GM23338 (cell line): Measurements from ENCODE around the gene SLC7A4. TPM values are rescaled to one million over a fixed set of nuclear protein-coding genes. Genes with fewer than 3 reads are reported as not detected.

Source experiments
- ATAC-seq: fragments of 200-7000 bp; cut with Tn5 transposase; 3 replicates; pipeline ENCODE4 v1.9.1; 2020
- DNase-seq: peaks from one replicate; pipeline ENCODE4 v3.0.0-alpha.2; 2015; ENCODE audit warnings: low spot score
- H2AFZ ChIP-seq: fragments of 200-600 bp; sonication (generic); 2 replicates; pipeline ENCODE4 v1.8.0; 2016; ENCODE audit warnings: antibody characterized with exemption, mild to moderate bottlenecking, moderate library complexity
- H3F3A ChIP-seq: fragments of 200-600 bp; sonication (generic); replicated peaks from 2 replicates; pipeline ENCODE4 v1.8.0; 2017; ENCODE audit warnings: antibody characterized with exemption, mixed run types, low read depth
- H3K27ac ChIP-seq: fragments of 200-600 bp; sonication (generic); 2 replicates; pipeline ENCODE4 v1.6.1; 2016; ENCODE audit warnings: low read depth
- H3K27me3 ChIP-seq: fragments of 200-600 bp; sonication (generic); 2 replicates; pipeline ENCODE4 v1.8.0; 2016; ENCODE audit warnings: mild to moderate bottlenecking, mixed run types, moderate library complexity; ENCODE audit not compliant: insufficient read depth
- H3K36me3 ChIP-seq: fragments of 200-600 bp; sonication (generic); 2 replicates; pipeline ENCODE4 v1.8.0; 2016; ENCODE audit warnings: mild to moderate bottlenecking; ENCODE audit not compliant: insufficient read depth
- H3K4me1 ChIP-seq: fragments of 200-600 bp; sonication (generic); 2 replicates; pipeline ENCODE4 v1.8.0; 2016; ENCODE audit warnings: mild to moderate bottlenecking, moderate library complexity; ENCODE audit not compliant: insufficient read depth
- H3K4me2 ChIP-seq: fragments of 200-600 bp; sonication (generic); 2 replicates; pipeline ENCODE4 v1.7.1; 2017; ENCODE audit warnings: mixed run types
- H3K4me3 ChIP-seq: fragments of 200-600 bp; sonication (generic); 2 replicates; pipeline ENCODE4 v1.6.1; 2016; ENCODE audit warnings: mixed run types
- H3K79me2 ChIP-seq: fragments of 200-600 bp; sonication (generic); replicated peaks from 2 replicates; pipeline ENCODE4 v1.8.0; 2017; ENCODE audit warnings: mild to moderate bottlenecking; ENCODE audit not compliant: insufficient read depth
- H3K9me2 ChIP-seq: fragments of 200-600 bp; sonication (generic); 2 replicates; pipeline ENCODE4 v1.8.0; 2017; ENCODE audit not compliant: insufficient read depth
- H4K20me1 ChIP-seq: fragments of 200-600 bp; sonication (generic); replicated peaks from 2 replicates; pipeline ENCODE4 v1.8.0; 2017; ENCODE audit warnings: mild to moderate bottlenecking; ENCODE audit not compliant: insufficient read depth
- H3K27ac Mint-ChIP-seq: 2 replicates; pipeline ENCODE4 v1.8.0; 2020; ENCODE audit warnings: inconsistent platforms, mild to moderate bottlenecking, moderate library complexity, mixed read lengths
- H3K27me3 Mint-ChIP-seq: 3 replicates; pipeline ENCODE4 v1.8.0; 2022; ENCODE audit warnings: low read depth, mild to moderate bottlenecking, moderate library complexity, mixed read lengths, inconsistent platforms; ENCODE audit not compliant: insufficient read depth, poor library complexity
- H3K36me3 Mint-ChIP-seq: 3 replicates; pipeline ENCODE4 v1.8.0; 2021; ENCODE audit warnings: low read depth, mild to moderate bottlenecking, inconsistent platforms, moderate library complexity, mixed read lengths
- H3K4me1 Mint-ChIP-seq: 3 replicates; pipeline ENCODE4 v1.8.0; 2020; ENCODE audit warnings: mild to moderate bottlenecking, inconsistent platforms, mixed read lengths
- H3K4me3 Mint-ChIP-seq: 3 replicates; pipeline ENCODE4 v1.8.0; 2021; ENCODE audit warnings: moderate library complexity, mild to moderate bottlenecking, inconsistent platforms, mixed read lengths
- H3K9me3 Mint-ChIP-seq: 3 replicates; pipeline ENCODE4 v1.8.0; 2020; ENCODE audit warnings: moderate library complexity, mild to moderate bottlenecking, inconsistent platforms, mixed read lengths
- CTCF ChIP-seq, 2 experiments: fragments of 200-600 bp in 1 of 2; sonication (generic) in 1 of 2; conservative IDR thresholded peaks; 2 replicates each; pipeline versions ENCODE4 v1.5.1 to v1.6.1; 2016 to 2017; ENCODE audit warnings: antibody characterized with exemption in 2 of 2, low read depth in 2 of 2, mild to moderate bottlenecking in 2 of 2, moderate library complexity in 1 of 2
- EZH2 ChIP-seq: fragments of 200-600 bp; sonication (generic); IDR thresholded peaks from one replicate; pipeline ENCODE4 v1.8.0; 2017; ENCODE audit warnings: antibody characterized with exemption, mild to moderate bottlenecking, low read depth; ENCODE audit not compliant: unreplicated experiment
- EZH2phosphoT487 ChIP-seq: fragments of 200-600 bp; sonication (generic); IDR thresholded peaks from one replicate; pipeline ENCODE4 v1.8.1; 2018; ENCODE audit warnings: antibody characterized with exemption; ENCODE audit not compliant: unreplicated experiment
- JUNB ChIP-seq: IDR thresholded peaks from one replicate; pipeline ENCODE4 v1.6.1; 2016; ENCODE audit warnings: antibody characterized with exemption; ENCODE audit not compliant: unreplicated experiment
- NANOG ChIP-seq: IDR thresholded peaks from 2 replicates; pipeline ENCODE4 v1.6.1; 2016; ENCODE audit warnings: antibody characterized with exemption, borderline replicate concordance
- POLR2AphosphoS5 ChIP-seq: IDR thresholded peaks from 2 replicates; pipeline ENCODE4 v1.6.1; 2016; ENCODE audit warnings: antibody characterized with exemption, low read depth
- polyA plus RNA-seq: library from polyadenylated mRNA; unstranded; fragments of >200 nt; fragmentation: Nextera tagmentation; extraction: Ambion mirVana; gene quantifications from 2 replicates; pipeline ENCODE4 v1.2.1, GENCODE V29; 2016
- total RNA-seq: library from RNA; depleted of rRNA; stranded (reverse); fragments of >200 nt; shearing (Covaris generic); gene quantifications from 2 replicates; pipeline ENCODE4 v1.2.3, GENCODE V29; 2014

Gene SLC7A4
- total and polyA plus RNA-seq, 2 experiments from 2014 or later, result 0.07 to 0.44 TPM

DNA sequence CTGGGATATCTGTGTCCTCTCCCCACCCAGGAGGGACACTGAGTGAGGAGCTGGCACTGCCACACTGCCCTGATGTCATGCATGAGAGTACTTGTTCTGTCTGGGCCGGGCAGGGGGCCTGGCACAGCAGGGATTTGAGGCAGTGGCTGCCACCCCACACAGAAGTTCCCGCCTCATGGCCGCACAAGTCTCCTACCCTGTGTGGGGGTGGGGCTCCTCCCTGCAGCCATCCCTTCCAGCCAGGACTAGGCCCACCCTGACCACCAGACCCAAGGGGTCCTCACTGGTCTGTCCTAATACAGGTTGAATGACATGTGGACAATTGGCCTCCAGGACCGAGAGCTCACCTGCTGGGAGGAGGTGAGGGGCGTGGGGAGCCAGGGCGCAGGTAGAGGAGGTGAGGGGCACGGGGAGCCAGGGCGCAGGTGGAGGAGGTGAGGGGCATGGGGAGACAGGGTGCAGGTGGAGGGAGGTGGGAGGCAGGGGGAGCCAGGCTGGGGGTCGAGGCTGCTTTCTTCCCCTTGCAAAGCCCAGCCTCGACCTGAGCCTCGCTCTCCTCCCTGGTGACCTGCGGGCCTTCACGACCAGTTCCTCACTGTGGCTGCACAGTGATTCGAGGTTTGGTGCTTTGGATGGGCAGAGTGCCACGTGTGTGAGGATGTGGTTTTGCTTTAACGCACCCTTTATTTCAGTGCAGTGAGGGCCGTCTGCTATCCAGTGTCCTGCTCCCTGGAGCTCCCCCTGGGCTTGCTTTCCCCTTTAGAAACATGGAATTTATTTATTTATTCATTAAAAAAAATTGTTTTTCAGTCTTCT lies 42.8 kb downstream of the SLC7A4 start:
- peaks cover 1% of the 10 kb centered on the region for H3K27me3 Mint-ChIP-seq
- no peak overlapping the region for H3K4me2 ChIP-seq
- ATAC-seq (no peak), DNase-seq (no peak)
- no peaks in the 10 kb centered on the region for H4K20me1 ChIP-seq
- H3K9me2 ChIP-seq, result no peaks in the 10 kb centered on the region
- H3K4me3 Mint-ChIP-seq, result no peak overlapping the region
- no peaks in the 10 kb centered on the region; the same call in 2 of the 3 replicates for H3K4me1 Mint-ChIP-seq
- no peaks in the 10 kb centered on the region for H3K4me1 ChIP-seq
- H3F3A ChIP-seq, result no peaks in the 10 kb centered on the region
- no peak for TF ChIP-seq EZH2phosphoT487
- TF ChIP-seq EZH2, result no peak
- TF ChIP-seq NANOG, result no peak
- TF ChIP-seq POLR2AphosphoS5, result no peak
- no peak for TF ChIP-seq CTCF (conservative IDR thresholded peaks at IDR 0.05; ENCODE audit: low read depth in 2 of 2)
- H3K9me3 Mint-ChIP-seq, result no peaks in the 10 kb centered on the region
- no peaks in the 10 kb centered on the region for H3K27me3 ChIP-seq
- H3K36me3 ChIP-seq, result no peaks in the 10 kb centered on the region
- H3K79me2 ChIP-seq, result no peaks in the 10 kb centered on the region
- no peak overlapping the region for H3K27ac Mint-ChIP-seq
- peaks cover 6% of the 10 kb centered on the region; the same call in 1 of the 3 replicates for H3K36me3 Mint-ChIP-seq
- H3K27ac ChIP-seq, result no peak overlapping the region
- H2AFZ ChIP-seq, result no peak overlapping the region
- H3K4me3 ChIP-seq, result no peak overlapping the region

GRCh38 chr22:20988573-20989322 lies 43.6 kb downstream of the SLC7A4 start:
- ATAC-seq (peak; percentile 78), DNase-seq (peak; percentile 39)
- no peak for TF ChIP-seq JUNB
- 0 out of 4 replicates have a peak, but pooled peaks of 1 of the 2 experiments have one; percentile 13 for TF ChIP-seq CTCF (conservative IDR thresholded peaks at IDR 0.05; ENCODE audit: low read depth in 2 of 2)
- Mint-ChIP-seq H3K4me1 (no peaks in the 10 kb centered on the region; the same call in 2 of the 3 replicates), H3K27me3 (peaks cover 1% of the 10 kb centered on the region), H3K27ac (no peak overlapping the region), H3K36me3 (peaks cover 6% of the 10 kb centered on the region; the same call in 1 of the 3 replicates), H3K4me3 (no peak overlapping the region), H3K9me3 (no peaks in the 10 kb centered on the region)
- H3K27ac ChIP-seq, result no peak overlapping the region
- H3K27me3 ChIP-seq, result no peaks in the 10 kb centered on the region
- no peaks in the 10 kb centered on the region for H4K20me1 ChIP-seq
- no peaks in the 10 kb centered on the region for H3K9me2 ChIP-seq
- H3F3A ChIP-seq, result no peaks in the 10 kb centered on the region
- H3K4me3 ChIP-seq, result no peak overlapping the region
- no peak overlapping the region for H3K4me2 ChIP-seq
- no peaks in the 10 kb centered on the region for H3K4me1 ChIP-seq
- H3K79me2 ChIP-seq, result no peaks in the 10 kb centered on the region
- H3K36me3 ChIP-seq, result no peaks in the 10 kb centered on the region
- no peak overlapping the region for H2AFZ ChIP-seq
